ENCODE measurements around the gene SIRPB2.

The SIRPB2 gene

GRCh38 chr20:1477896-1478490 is 13.2 kb downstream of the SIRPB2 start:
- DNase-seq (ENCODE audit: low read depth, low spot score), result no peak
- ChIA-PET CTCF (interaction anchor here (1.5 to 3.3 kb wide), 5 partner anchors 10 to 26 kb away, joined by 3 to 22 read pairs (median 4); partner anchors contain the start of gene NSFL1C), POLR2A (no interaction called here)
- TF ChIP-seq CTCF (IDR thresholded peaks at IDR 0.05; ENCODE audit: insufficient read depth, low read length, missing control alignments), result no peak
- H3K4me3 ChIP-seq (ENCODE audit: low read depth, low read length), result no peak overlapping the region

GRCh38 chr20:1474817-1475603 is 16.2 kb downstream of the SIRPB2 start:
- ChIA-PET POLR2A (no interaction called here), CTCF (interaction anchor here (1.5 kb wide), 1 partner anchor 29 kb away, joined by 5 read pairs; no protein-coding TSS in a partner anchor)
- no peak for TF ChIP-seq CTCF (IDR thresholded peaks at IDR 0.05; ENCODE audit: insufficient read depth, low read length, missing control alignments)
- no peak overlapping the region for H3K4me3 ChIP-seq (ENCODE audit: low read depth, low read length)
- DNase-seq (ENCODE audit: low read depth, low spot score), result no peak

- CTCF ChIA-PET, result interaction anchor here (1.5 to 2.1 kb wide), 2 partner anchors 29 kb away, joined by 5 to 16 read pairs; no protein-coding TSS in a partner anchor
- POLR2A ChIA-PET, result no interaction called here
- no peak for TF ChIP-seq CTCF (IDR thresholded peaks at IDR 0.05; ENCODE audit: insufficient read depth, low read length, missing control alignments)
- DNase-seq (ENCODE audit: low read depth, low spot score), result no peak
- H3K4me3 ChIP-seq (ENCODE audit: low read depth, low read length), result no peak overlapping the region
Observed at GRCh38 chr20:1474325-1474724, 16.9 kb downstream of the SIRPB2 start.

GRCh38 chr20:1473246-1474220 is 17.7 kb downstream of the SIRPB2 start:
- TF ChIP-seq CTCF (IDR thresholded peaks at IDR 0.05; ENCODE audit: insufficient read depth, low read length, missing control alignments), result no peak

GRCh38 chr20:1472556-1473245 is 18.5 kb downstream of the SIRPB2 start:
- POLR2A ChIA-PET, result no interaction called here
- no peak for DNase-seq (ENCODE audit: low read depth, low spot score)
- CTCF ChIA-PET, result interaction anchor here (2.1 kb wide), 1 partner anchor 30 kb away, joined by 16 read pairs; no protein-coding TSS in a partner anchor
- TF ChIP-seq CTCF (IDR thresholded peaks at IDR 0.05; ENCODE audit: insufficient read depth, low read length, missing control alignments), result no peak
- H3K4me3 ChIP-seq (ENCODE audit: low read depth, low read length), result no peak overlapping the region

More at GRCh38 chr20:1473246-1474220, 17.7 kb downstream of the SIRPB2 start:
- no peak for DNase-seq (ENCODE audit: low read depth, low spot score)
- H3K4me3 ChIP-seq (ENCODE audit: low read depth, low read length), result no peak overlapping the region
- CTCF ChIA-PET, result interaction anchor here (2.1 kb wide), 1 partner anchor 30 kb away, joined by 16 read pairs; no protein-coding TSS in a partner anchor
- POLR2A ChIA-PET, result no interaction called here
